GM19324 (cell line): ENCODE data around the gene NDUFS7.
A peak's percentile ranks its signal among the peaks of the same experiment; 100 is the strongest.
"Not testable (repeated sequence)": the region's sequence is repeated elsewhere in the genome, so short reads cannot be mapped to it uniquely, and the experiment has no call there.

Source experiments
- ATAC-seq: cut with Tn5 transposase; IDR thresholded peaks from one replicate; pipeline ENCODE4 v1.9.1; 2021; ENCODE audit warnings: mild to moderate bottlenecking, moderate library complexity; ENCODE audit not compliant: unreplicated experiment, low FRiP score

The NDUFS7 gene

GRCh38 chr19:1429750-1430149 is 46.0 kb downstream of the NDUFS7 start:
- no peak for ATAC-seq

- ATAC-seq = no peak
Observed at GRCh38 chr19:1430246-1430645, 46.5 kb downstream of the NDUFS7 start.

GRCh38 chr19:1431759-1432506 is 48.2 kb downstream of the NDUFS7 start:
- no peak for ATAC-seq

DNA sequence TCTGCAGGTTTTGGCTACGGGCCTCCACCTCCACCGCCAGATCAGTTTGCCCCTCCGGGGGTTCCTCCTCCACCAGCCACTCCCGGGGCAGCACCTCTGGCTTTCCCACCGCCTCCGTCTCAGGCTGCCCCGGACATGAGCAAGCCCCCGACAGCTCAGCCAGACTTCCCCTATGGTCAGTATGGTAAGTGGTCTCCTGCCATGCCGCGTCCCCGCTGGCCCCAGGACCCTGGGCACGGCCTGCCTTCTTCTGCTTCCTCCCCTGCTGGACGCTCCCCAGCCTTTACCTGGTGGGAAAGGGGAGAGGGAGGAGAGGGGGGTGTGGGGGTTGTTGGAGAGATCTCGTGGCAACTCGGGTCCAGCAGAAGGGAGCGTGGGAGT is 48.8 kb downstream of the NDUFS7 start:
- no peak for ATAC-seq

GRCh38 chr19:1433119-1434039 is 49.7 kb downstream of the NDUFS7 start:
- ATAC-seq = no peak

- ATAC-seq = no peak
Observed at GRCh38 chr19:1434040-1434366, 50.3 kb downstream of the NDUFS7 start.

GRCh38 chr19:1434577-1435060 is 50.9 kb downstream of the NDUFS7 start:
- ATAC-seq = no peak

GRCh38 chr19:1435378-1435989 is 51.8 kb downstream of the NDUFS7 start:
- ATAC-seq = no peak

GRCh38 chr19:1437609-1438008 is 53.9 kb downstream of the NDUFS7 start:
- no peak for ATAC-seq

GRCh38 chr19:1438035-1438932 is 54.6 kb downstream of the NDUFS7 start, which contains the start of gene RPS15:
Gene RPS15, plus strand, starts transcription at chr19:1438396. Its CDS starts 30 bp downstream, at chr19:1438426.
- peak; percentile 91 for ATAC-seq

- ATAC-seq = no peak
Observed at GRCh38 chr19:1438933-1439354, 55.2 kb downstream of the NDUFS7 start.

DNA sequence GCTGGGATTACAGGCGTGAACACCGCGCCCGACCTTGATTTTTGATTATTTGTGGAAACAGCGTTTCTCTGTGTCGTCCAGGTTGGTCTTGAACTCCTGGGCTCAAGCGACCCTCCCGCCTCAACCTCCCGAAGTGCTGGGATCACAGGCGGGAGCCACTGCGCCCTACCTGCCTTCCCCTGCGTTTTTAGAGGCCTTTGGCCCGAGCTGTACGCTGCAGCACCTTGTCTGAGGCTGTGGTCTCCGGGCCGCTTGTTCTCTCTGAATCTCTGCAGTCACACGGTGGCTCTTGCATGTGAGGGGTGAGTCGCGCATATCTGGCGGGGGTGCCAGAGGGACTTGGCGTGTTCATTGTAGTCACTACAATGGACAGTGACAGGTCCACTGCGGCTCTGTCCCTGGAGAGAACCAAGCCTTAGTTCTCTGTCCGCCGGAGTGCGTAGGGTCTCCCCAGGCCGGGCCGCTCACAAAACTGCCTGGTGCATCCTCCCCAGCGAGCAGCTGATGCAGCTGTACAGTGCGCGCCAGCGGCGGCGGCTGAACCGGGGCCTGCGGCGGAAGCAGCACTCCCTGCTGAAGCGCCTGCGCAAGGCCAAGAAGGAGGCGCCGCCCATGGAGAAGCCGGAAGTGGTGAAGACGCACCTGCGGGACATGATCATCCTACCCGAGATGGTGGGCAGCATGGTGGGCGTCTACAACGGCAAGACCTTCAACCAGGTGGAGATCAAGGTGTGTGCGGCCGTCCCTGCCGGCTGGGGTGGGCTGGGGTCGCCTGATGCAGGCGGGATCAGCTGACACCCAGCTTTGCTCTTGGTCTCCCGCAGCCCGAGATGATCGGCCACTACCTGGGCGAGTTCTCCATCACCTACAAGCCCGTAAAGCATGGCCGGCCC is 56.1 kb downstream of the NDUFS7 start:
- ATAC-seq = not testable (repeated sequence)

DNA sequence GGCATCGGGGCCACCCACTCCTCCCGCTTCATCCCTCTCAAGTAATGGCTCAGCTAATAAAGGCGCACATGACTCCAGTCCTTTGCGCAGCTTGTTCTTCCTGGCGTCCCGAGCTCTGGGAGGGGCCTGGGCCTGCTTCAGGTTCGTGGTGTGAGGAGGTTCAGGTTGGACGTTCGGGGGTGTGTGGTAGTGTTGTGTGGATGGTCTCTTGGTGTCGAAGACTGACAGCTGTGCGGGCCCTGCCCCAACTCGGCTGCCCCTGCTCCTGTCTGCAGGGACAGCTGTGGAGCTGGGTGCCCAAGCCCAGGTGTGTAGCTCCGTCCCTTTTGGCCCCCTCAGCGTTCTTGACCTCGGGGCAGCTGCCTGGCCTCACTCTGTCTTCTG is 56.7 kb downstream of the NDUFS7 start:
- ATAC-seq = no peak

- ATAC-seq = no peak
Observed at GRCh38 chr19:1441022-1441426, 57.3 kb downstream of the NDUFS7 start.

DNA sequence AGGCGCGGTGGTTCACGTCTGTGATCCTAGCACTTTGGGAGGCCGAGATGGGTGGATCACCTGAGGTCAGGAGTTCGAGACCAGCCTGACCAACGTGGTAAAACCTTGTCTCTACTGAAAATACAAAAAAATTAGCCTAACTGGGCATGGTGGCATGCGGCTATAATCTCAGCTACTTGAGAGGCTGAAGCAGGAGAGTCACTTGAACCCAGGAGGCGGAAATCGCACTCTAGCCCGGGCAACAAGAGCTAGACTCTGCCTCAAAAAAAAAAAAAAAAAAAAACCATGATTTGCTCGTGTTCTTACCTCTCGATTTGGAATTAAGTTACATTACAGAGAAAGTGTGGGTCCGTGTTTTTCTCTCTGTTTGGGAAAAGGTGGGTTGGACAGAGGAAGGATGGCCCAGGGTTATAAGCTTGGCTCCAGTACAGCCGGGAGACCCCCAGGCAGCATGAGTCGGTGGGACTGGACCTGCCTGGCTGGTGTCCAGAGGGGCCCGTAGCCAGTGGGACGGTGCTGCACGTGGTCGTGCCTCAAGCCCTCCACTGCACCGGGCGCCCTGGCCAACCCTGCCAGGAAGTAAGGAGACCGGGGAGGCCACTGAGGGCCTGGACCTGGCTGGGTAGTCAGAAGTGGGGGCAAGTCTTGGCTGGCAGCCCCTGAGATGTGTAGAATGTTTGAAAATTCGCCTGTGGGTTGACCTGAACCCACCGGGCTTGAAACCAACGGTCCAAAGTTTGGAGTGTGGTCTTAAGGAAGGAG is 58.2 kb downstream of the NDUFS7 start:
- no peak for ATAC-seq
